Large intestine (tissue), 12 donors: Measurements from ENCODE around the gene PIN1. TPM values are rescaled to one million over a fixed set of nuclear protein-coding genes. Genes with fewer than 3 reads are reported as not detected.
"Not testable (repeated sequence)": the region's sequence is repeated elsewhere in the genome, so short reads cannot be mapped to it uniquely, and the experiment has no call there.

Source experiments
- DNase-seq, 2 donors: peaks; one replicate each; pipeline versions ENCODE4 v3.0.0 to v3.0.0-alpha.2; 2013
- H3K27ac ChIP-seq: one replicate; pipeline ENCODE4 v1.5.1; 2013; ENCODE audit warnings: low read length
- H3K27me3 ChIP-seq: 2 replicates; pipeline ENCODE4 v1.6.1; 2013; ENCODE audit warnings: low read length; ENCODE audit not compliant: control insufficient read depth, insufficient read depth
- H3K36me3 ChIP-seq: 2 replicates; pipeline ENCODE4 v1.6.1; 2013; ENCODE audit warnings: low read length; ENCODE audit not compliant: control insufficient read depth, insufficient read depth
- H3K4me1 ChIP-seq: one replicate; pipeline ENCODE4 v1.6.1; 2013; ENCODE audit warnings: low read length; ENCODE audit not compliant: control insufficient read depth, insufficient read depth
- H3K4me3 ChIP-seq: one replicate; pipeline ENCODE4 v1.5.1; 2013; ENCODE audit warnings: low read length
- H3K9me3 ChIP-seq: one replicate; pipeline ENCODE4 v1.6.1; 2013; ENCODE audit warnings: mild to moderate bottlenecking, low read depth, low read length, moderate library complexity; ENCODE audit not compliant: control insufficient read depth
- WGBS: methylation state at CpG from one replicate; pipeline ENCODE4 v1.1.5; 2013; ENCODE audit warnings: low lambda C conversion rate; ENCODE audit not compliant: insufficient coverage; 5-methylcytosine and 5-hydroxymethylcytosine counted together
- long read RNA-seq, 11 donors: transcript quantifications; one replicate each; lab custom pipeline, GENCODE V29; 2026
- polyA plus RNA-seq: library from polyadenylated mRNA; unstranded; fragments of 120-200 nt; gene quantifications from one replicate; pipeline ENCODE4 v1.2.1, GENCODE V29; 2013

PIN1 gene
- polyA plus RNA-seq: 46.2 TPM
- long read RNA-seq, donor 1, full-length matches to known transcripts: 14 of 14 reads
- long read RNA-seq, donor 1, partial matches to known transcripts: 0 of 14 reads
- long read RNA-seq, donor 1, other reads (novel, unspliced or antisense): 0 of 14 reads
- long read RNA-seq, donor 2, full-length matches to known transcripts: 35 of 35 reads
- long read RNA-seq, donor 2, partial matches to known transcripts: 0 of 35 reads
- long read RNA-seq, donor 2, other reads (novel, unspliced or antisense): 0 of 35 reads
- long read RNA-seq, donor 3: 0 reads
- long read RNA-seq, donor 4, partial matches to known transcripts: 0 of 2 reads
- long read RNA-seq, donor 4, other reads (novel, unspliced or antisense): 0 of 2 reads
- long read RNA-seq, donor 5, full-length matches to known transcripts: 20 of 26 reads
- long read RNA-seq, donor 5, partial matches to known transcripts: 6 of 26 reads
- long read RNA-seq, donor 5, other reads (novel, unspliced or antisense): 0 of 26 reads
- long read RNA-seq, donor 6, full-length matches to known transcripts: 34 of 34 reads
- long read RNA-seq, donor 6, partial matches to known transcripts: 0 of 34 reads
- long read RNA-seq, donor 6, other reads (novel, unspliced or antisense): 0 of 34 reads
- long read RNA-seq, donor 7, full-length matches to known transcripts: 18 of 18 reads
- long read RNA-seq, donor 7, partial matches to known transcripts: 0 of 18 reads
- long read RNA-seq, donor 7, other reads (novel, unspliced or antisense): 0 of 18 reads
- long read RNA-seq, donor 8, full-length matches to known transcripts: 46 of 46 reads
- long read RNA-seq, donor 8, partial matches to known transcripts: 0 of 46 reads
- long read RNA-seq, donor 8, other reads (novel, unspliced or antisense): 0 of 46 reads
- long read RNA-seq, donor 9, full-length matches to known transcripts: 39 of 39 reads
- long read RNA-seq, donor 9, partial matches to known transcripts: 0 of 39 reads
- long read RNA-seq, donor 9, other reads (novel, unspliced or antisense): 0 of 39 reads
- long read RNA-seq, donor 10, full-length matches to known transcripts: 47 of 47 reads
- long read RNA-seq, donor 10, partial matches to known transcripts: 0 of 47 reads
- long read RNA-seq, donor 10, other reads (novel, unspliced or antisense): 0 of 47 reads
- long read RNA-seq, donor 11, full-length matches to known transcripts: 27 of 27 reads
- long read RNA-seq, donor 11, partial matches to known transcripts: 0 of 27 reads
- long read RNA-seq, donor 11, other reads (novel, unspliced or antisense): 0 of 27 reads

DNA sequence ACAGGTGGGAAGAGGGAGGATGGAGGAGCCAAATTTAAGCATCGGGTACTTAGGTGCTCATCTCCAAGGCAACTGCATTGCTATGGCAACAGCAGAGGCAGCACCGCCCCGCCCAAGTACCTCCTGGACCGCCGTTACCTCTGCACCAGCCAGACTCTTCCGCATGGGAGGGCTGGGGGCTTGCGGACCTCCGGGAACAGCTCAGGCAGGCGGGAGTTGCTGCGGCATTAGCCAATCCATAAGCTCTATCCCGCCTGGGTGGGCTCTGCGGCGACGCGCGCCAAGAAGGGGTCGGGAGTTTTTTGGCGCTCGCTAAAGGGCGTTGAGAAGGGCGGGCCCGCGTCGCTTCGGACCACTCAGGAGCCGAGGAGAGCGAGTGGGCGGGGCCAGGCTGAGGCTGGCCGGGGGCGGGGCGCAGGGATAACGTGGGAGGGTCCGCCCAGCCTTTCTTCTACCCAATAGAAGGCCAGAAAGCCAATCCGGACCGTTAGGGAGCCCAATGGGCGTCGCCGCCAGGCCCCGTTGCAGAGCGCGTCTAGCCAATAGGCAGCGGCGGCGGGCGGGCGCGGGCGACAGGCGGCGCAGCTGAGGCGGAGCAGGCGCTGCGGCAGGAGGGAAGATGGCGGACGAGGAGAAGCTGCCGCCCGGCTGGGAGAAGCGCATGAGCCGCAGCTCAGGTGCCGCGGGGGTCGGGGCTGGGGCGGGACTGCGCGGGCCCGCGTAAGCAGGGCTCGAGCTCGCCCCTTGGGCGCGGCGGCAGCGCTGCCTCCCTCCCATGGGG, at the start of gene PIN1:
TSS of gene PIN1 (plus strand) at position 593 of the 781 bp plus-strand sequence. CDS start at position 620, 27 bp downstream.
- no peaks in the 10 kb centered on the region for H3K9me3 ChIP-seq
- H3K36me3 ChIP-seq: peaks cover 18% of the 10 kb centered on the region
- H3K4me1 ChIP-seq: peaks cover 6% of the 10 kb centered on the region
- H3K27ac ChIP-seq: no peak within 1 kb of the TSS
- peak; percentile 98 to 99 for DNase-seq
- H3K27me3 ChIP-seq: no peaks in the 10 kb centered on the region
- no CpG with 5 or more reads among the region's 73 CpGs for WGBS
- H3K4me3 ChIP-seq: peak within 1 kb of the TSS; percentile 79

DNA sequence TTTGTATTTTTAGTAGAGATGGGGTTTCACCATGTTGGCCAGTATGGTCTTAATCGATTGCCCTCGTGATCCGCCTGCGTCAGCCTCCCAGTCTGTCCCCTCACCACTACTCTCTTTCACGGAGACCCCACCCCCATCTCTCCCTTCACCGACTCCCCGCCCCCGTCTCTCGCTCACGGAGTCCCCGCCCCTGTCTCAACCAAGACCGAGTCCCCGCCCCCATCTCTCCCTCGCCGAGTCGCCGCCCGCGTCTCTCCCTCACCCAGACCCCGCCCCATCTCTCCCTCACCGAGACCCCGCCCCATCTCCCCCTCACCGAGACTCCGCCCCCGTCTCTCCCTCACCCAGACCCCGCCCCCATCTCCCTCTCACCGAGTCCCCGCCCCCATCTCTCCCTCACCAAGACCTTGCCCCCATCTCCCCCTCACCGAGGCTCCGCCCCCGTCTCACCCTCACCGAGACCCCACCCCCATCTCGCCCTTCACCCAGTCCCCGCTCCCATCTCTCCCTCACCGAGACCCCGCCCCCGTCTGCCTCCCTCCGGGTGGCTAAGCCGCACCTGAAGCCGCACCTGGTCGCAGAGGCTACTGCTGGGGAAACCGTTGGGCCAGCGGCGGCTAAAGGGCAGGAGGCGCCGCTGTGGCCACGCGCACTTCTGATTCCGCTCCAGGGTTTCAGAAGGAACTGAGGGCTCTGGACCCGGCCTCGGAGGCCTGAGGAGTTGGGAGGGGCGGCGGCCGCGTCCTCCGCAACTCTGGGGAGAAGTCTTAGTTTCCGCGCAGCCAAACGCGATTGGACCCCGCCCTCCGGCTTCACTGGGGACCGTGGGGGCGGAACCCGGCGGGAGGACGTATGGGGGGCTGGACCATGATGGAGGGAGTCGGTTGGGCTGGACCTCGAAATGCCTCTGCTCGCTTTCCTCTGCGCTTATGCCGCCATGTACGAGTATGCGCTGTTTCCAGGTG, 49.5 kb upstream of the PIN1 start:
- H3K4me1 ChIP-seq: peaks cover 29% of the 10 kb centered on the region
- peak overlapping the region; percentile 65 for H3K4me3 ChIP-seq
- no peaks in the 10 kb centered on the region for H3K9me3 ChIP-seq
- H3K27ac ChIP-seq: peak overlapping the region; percentile 97
- no CpG with 5 or more reads among the region's 74 CpGs for WGBS
- no peaks in the 10 kb centered on the region for H3K36me3 ChIP-seq
- DNase-seq: peak; percentile 98
- H3K27me3 ChIP-seq: no peaks in the 10 kb centered on the region

- no CpG with 5 or more reads among the region's 9 CpGs for WGBS
- H3K36me3 ChIP-seq: no peaks in the 10 kb centered on the region
- peaks cover 33% of the 10 kb centered on the region for H3K4me1 ChIP-seq
- peak overlapping the region; percentile 97 for H3K27ac ChIP-seq
- H3K27me3 ChIP-seq: no peaks in the 10 kb centered on the region
- peak in 1 of 2 donors; percentile 20 for DNase-seq
- H3K9me3 ChIP-seq: no peaks in the 10 kb centered on the region
- H3K4me3 ChIP-seq: peak overlapping the region; percentile 65
Measured at GRCh38 chr19:9786342-9786741, 48.8 kb upstream of the PIN1 start.

DNA sequence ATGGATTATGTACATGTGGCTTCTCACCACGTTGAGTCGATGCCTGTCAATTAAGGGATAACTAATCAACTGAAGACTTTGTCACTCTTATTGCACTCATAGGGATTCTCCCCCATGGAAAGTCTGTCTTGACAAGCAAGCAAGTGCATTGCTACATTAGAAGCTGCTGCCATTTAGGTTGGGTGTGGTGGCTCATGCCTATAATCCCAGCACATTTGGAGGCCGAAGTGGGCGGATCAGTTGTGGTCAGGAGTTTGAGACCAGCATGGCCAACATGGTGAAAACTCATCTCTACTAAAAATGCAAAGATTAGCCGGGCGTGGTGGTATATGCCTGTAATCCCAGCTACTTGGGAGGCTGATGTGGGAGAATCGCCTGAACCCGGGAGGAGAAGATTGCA, 48.3 kb upstream of the PIN1 start:
- Histone ChIP-seq H3K4me3 (no peak overlapping the region), H3K9me3 (no peaks in the 10 kb centered on the region), H3K36me3 (no peaks in the 10 kb centered on the region), H3K27me3 (no peaks in the 10 kb centered on the region), H3K27ac (peak overlapping the region; percentile 97), H3K4me1 (peaks cover 34% of the 10 kb centered on the region)
- no peak for DNase-seq
- WGBS: no CpG with 5 or more reads among the region's 8 CpGs

DNA sequence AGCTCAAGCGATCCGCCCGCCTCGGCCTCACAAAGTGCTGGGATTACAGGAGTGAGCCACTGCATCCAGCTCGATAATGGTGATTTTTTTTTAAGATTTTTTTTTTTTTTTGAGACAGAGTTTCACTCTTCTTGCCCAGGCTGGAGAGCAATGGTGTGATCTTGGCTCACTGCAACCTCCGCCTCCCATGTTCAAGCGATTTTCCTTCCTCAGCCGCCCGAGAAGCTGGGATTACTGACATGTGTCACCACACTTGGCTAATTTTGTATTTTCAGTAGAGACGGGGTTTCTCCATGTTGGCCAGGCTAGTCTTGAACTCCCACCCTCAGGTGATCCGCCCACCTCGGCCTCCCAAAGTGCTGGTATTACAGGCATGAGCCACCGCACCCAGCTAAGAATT, 46.5 kb upstream of the PIN1 start:
- WGBS: no CpG with 5 or more reads among the region's 13 CpGs
- H3K36me3 ChIP-seq, H3K9me3 ChIP-seq, H3K4me3 ChIP-seq, DNase-seq, H3K27me3 ChIP-seq: not testable (repeated sequence)
- peaks cover 35% of the 10 kb centered on the region for H3K4me1 ChIP-seq
- H3K27ac ChIP-seq: peak overlapping the region; percentile 97

DNA sequence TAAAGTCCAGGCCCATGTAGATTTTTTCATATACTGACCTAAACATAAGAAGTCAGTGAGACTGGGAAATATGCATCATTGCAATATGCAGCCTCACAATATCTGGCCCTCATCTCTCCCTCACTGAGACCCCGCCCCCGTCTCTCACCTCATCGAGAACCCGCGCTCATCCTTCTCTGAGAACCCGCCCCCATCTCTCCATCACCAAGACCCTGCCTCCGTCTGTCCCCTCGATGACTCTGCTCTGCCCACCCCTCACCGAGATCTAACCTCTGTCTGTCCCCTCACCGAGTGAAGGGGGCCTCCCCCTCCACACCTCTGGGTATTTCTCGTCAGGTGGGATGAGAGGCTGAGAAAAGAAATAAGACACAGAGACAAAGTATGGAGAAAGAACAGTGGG, 46.1 kb upstream of the PIN1 start:
- DNase-seq: no peak
- Histone ChIP-seq H3K27me3 (no peaks in the 10 kb centered on the region), H3K9me3 (peaks cover 3% of the 10 kb centered on the region), H3K27ac (peak overlapping the region; percentile 97), H3K4me1 (peaks cover 31% of the 10 kb centered on the region), H3K4me3 (no peak overlapping the region), H3K36me3 (no peaks in the 10 kb centered on the region)
- WGBS: no CpG with 5 or more reads among the region's 11 CpGs

GRCh38 chr19:9789579-9789978, 45.5 kb upstream of the PIN1 start:
- H3K27ac ChIP-seq: peak overlapping the region; percentile 97
- DNase-seq: peak; percentile 60 to 88
- no CpG with 5 or more reads among the region's 5 CpGs for WGBS

GRCh38 chr19:9791073-9791367, 44.1 kb upstream of the PIN1 start:
- H3K4me1 ChIP-seq: peaks cover 25% of the 10 kb centered on the region
- not testable (repeated sequence) for H3K36me3 ChIP-seq, H3K27me3 ChIP-seq, DNase-seq, H3K4me3 ChIP-seq, H3K9me3 ChIP-seq
- WGBS: no CpG with 5 or more reads among the region's 6 CpGs
- H3K27ac ChIP-seq: peak overlapping the region; percentile 97

More at GRCh38 chr19:9789579-9789978, 45.5 kb upstream of the PIN1 start:
- not testable (repeated sequence) for H3K27me3 ChIP-seq, H3K4me3 ChIP-seq, H3K36me3 ChIP-seq, H3K9me3 ChIP-seq
- peaks cover 27% of the 10 kb centered on the region for H3K4me1 ChIP-seq
